GM18517 (cell line): ENCODE measurements around the gene TMEFF2.

Experiments used
- ATAC-seq: cut with Tn5 transposase; IDR thresholded peaks from one replicate; pipeline ENCODE4 v1.9.1; 2021; ENCODE audit warnings: mild to moderate bottlenecking, moderate library complexity; ENCODE audit not compliant: unreplicated experiment

TMEFF2 gene

DNA sequence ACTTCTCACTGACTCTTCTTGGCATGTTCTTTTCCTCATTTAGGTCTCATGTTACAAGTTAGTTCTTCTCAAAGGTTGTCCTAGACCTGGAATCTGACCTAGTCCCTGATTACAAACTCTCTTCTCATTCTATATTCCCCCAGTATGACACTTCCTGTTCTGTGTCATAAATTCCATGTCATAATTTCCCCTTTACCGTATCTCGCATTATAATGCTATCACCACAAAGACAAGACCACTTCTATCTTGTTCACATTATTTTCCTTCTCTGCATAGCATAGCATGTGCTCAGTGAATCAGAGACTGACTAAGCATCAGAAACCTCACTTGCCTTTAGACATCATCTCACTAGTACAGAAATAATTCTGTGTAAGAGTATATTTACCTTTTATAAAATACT is 284.2 kb downstream of the TMEFF2 start:
- ATAC-seq: no peak

DNA sequence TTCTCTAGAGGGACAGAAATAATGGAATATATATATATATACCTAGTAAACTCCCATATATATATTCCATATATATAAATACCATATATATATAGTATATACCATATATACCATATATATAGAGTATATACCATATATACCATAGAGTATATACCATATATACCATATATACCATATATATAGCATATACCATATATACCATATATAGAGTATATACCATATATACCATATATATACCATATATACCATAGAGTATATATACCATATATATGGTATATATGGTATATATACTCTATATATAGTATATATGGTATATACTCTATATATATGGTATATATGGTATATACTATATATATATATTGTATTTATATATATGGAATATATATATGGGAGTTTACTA is 285.9 kb downstream of the TMEFF2 start:
- ATAC-seq: no peak

- no peak for ATAC-seq
These were observed 287.2 kb downstream of the TMEFF2 start for GRCh38 chr2:191907545-191907944.

GRCh38 chr2:191907091-191907490 is 287.6 kb downstream of the TMEFF2 start:
- no peak for ATAC-seq

DNA sequence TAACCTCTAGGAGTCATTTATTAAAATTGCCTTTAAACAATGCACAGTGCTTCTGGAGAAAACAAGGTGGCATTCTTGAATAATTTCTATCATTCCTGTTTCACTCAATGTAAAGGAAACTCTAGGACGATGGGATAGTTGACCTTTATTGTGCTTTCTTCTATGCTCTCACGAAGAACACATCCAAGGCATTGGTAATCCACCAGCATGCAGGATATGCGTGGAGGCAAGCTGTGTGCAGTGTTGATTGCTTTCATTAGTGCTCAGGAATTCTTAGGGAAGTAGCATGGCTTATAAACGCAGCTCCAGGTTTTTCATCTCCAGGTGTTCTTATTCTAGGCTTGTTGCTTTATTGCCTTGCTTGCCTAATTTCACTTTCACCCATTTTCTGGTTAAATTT is 289.4 kb downstream of the TMEFF2 start:
- ATAC-seq: no peak

DNA sequence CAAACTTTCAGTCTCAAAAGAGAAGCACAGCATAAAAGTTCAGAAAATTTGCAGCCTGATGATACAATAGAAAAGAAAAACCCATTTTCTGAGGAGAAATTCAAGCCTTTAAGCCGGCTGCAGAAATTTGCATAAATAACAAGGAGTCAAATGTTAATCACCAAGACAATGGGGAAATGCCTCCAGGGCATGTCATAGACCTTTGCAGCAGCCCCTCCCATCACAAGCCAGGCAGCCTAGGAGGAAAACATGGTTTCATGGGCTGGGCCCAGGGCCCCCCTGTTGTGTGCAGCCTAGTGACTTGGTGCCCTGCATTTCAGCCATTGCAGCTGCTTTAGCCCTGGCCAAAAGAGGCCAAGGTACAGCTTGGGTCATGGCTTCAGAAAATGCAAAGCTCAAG is 293.7 kb downstream of the TMEFF2 start:
- ATAC-seq: no peak

- ATAC-seq: no peak
These were observed 295.3 kb downstream of the TMEFF2 start for GRCh38 chr2:191899410-191899809.
